ENCODE results near the gene CDH26.
A peak's percentile ranks its signal among the peaks of the same experiment; 100 is the strongest.

CDH26 gene

GRCh38 chr20:59936409-59936808 is 21.8 kb upstream of the CDH26 start:
- no peak for DNase-seq (ENCODE audit: low read depth)
- TF ChIP-seq, protein P1, sequence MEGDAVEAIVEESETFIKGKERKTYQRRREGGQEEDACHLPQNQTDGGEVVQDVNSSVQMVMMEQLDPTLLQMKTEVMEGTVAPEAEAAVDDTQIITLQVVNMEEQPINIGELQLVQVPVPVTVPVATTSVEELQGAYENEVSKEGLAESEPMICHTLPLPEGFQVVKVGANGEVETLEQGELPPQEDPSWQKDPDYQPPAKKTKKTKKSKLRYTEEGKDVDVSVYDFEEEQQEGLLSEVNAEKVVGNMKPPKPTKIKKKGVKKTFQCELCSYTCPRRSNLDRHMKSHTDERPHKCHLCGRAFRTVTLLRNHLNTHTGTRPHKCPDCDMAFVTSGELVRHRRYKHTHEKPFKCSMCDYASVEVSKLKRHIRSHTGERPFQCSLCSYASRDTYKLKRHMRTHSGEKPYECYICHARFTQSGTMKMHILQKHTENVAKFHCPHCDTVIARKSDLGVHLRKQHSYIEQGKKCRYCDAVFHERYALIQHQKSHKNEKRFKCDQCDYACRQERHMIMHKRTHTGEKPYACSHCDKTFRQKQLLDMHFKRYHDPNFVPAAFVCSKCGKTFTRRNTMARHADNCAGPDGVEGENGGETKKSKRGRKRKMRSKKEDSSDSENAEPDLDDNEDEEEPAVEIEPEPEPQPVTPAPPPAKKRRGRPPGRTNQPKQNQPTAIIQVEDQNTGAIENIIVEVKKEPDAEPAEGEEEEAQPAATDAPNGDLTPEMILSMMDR (IDR thresholded peaks at IDR 0.05; ENCODE audit: low read depth, low read length, missing control alignments), result no peak
- H3K4me3 ChIP-seq (ENCODE audit: low read depth, low read length), result no peak overlapping the region

GRCh38 chr20:59937150-59937549 is 21.1 kb upstream of the CDH26 start:
- DNase-seq (ENCODE audit: low read depth), result no peak
- no peak overlapping the region for H3K4me3 ChIP-seq (ENCODE audit: low read depth, low read length)
- TF ChIP-seq, protein P1 (IDR thresholded peaks at IDR 0.05; ENCODE audit: low read depth, low read length, missing control alignments), result no peak

GRCh38 chr20:59938221-59938620 is 20.0 kb upstream of the CDH26 start:
- no peak for DNase-seq (ENCODE audit: low read depth)
- TF ChIP-seq, protein P1 (IDR thresholded peaks at IDR 0.05; ENCODE audit: low read depth, low read length, missing control alignments), result no peak
- no peak overlapping the region for H3K4me3 ChIP-seq (ENCODE audit: low read depth, low read length)

- DNase-seq (ENCODE audit: low read depth), result no peak
- TF ChIP-seq, protein P1 (IDR thresholded peaks at IDR 0.05; ENCODE audit: low read depth, low read length, missing control alignments), result no peak
- no peak overlapping the region for H3K4me3 ChIP-seq (ENCODE audit: low read depth, low read length)
These were observed 19.5 kb upstream of the CDH26 start for GRCh38 chr20:59938696-59939051.

GRCh38 chr20:59939052-59939878 is 19.0 kb upstream of the CDH26 start:
- TF ChIP-seq, protein P1 (IDR thresholded peaks at IDR 0.05; ENCODE audit: low read depth, low read length, missing control alignments), result no peak
- H3K4me3 ChIP-seq (ENCODE audit: low read depth, low read length), result peak overlapping the region; percentile 73
- no peak for DNase-seq (ENCODE audit: low read depth)

GRCh38 chr20:59939879-59940128 is 18.4 kb upstream of the CDH26 start:
- DNase-seq (ENCODE audit: low read depth), result no peak
- H3K4me3 ChIP-seq (ENCODE audit: low read depth, low read length), result peak overlapping the region; percentile 73
- TF ChIP-seq, protein P1 (IDR thresholded peaks at IDR 0.05; ENCODE audit: low read depth, low read length, missing control alignments), result no peak

Data from GM12864 (cell line).